ENCODE data around the gene HMX1.

HMX1 gene

DNA sequence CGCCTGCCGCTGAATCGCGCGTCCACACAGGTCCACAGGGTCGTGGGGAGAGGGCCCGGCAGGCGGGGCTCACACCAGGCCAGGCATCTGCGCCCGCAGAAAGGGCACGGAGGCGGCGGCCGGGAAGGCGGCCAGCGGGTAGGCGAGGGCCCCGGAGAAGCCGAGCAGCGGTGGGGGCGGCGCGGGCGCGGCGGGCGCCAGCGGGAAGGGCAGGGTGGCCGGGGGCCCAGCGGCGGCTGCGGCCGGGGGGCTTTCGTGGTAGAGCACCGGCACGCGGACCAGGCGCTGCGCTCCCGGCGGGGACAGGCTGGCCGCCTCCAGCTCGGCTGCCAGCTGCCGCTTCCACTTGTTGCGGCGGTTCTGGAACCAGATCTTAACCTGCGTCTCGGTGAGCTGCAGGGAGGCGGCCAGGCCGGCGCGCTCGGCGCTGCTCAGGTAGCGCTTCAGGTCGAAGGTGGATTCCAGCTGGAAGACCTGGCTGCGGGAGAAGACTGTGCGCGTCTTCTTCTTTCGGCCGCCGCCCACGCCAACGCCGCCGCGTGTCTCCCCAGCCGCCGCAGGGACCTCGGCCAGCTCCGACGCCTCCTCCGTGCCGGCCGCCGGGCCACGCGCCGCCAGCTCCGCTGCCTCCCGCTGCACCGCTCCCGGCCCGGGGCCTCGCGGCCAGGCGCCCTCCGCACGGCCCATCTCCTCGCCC, 3.9 kb downstream of the HMX1 start:
- DNase-seq (ENCODE audit: low spot score), result no peak

GRCh38 chr4:8866828-8867623, 4.6 kb downstream of the HMX1 start:
- no peak for DNase-seq (ENCODE audit: low spot score)

DNA sequence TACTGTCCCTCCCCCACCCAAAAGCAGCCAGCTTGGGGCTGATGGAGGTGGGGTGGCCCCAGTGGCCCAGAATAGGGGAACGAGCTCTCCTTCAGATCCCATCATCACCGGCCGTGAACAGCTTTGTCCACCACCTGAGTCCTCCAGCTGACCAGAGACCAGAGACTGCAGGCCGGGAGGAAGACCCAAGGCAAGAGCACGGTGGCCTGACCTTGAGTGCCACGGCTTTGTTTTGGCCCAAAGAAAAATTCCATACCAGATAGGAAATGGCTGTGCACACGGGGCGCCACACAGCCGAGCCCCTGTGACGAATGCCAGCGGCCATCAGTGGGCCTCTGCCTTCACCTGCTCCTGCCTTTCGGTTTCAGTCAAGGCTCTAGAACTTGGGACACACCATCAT, 5.2 kb downstream of the HMX1 start:
- no peak for DNase-seq (ENCODE audit: low spot score)

DNA sequence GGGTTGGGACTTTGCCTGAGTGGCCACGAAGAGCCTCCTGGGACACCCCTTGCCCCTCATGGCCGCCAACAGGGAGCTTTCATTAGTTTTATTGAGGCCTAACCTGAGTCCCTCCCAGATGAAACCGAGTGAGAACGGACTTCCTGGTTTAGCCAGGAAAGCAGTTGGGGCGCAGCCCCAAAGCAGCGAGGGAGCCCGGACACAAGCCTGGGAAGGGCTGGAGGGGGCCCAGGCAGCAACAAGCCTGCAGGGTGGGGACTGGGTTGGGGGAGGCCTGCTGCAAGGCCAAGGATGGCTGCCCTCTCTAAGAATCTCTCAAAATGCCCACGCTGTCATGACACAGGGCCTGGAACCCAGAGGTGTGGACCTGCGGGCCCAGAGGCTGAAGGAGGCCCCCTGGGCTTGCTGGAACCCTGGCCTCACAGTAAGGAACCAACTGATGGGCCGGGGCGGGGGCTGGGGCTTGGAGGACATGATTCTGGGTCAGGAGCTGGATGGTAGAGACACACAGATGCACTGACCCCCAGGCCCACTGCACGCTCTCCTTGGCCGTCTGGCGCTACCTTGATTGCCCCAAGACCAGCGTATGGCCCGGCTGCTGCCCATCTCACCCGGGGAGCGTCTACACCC, 5.8 kb downstream of the HMX1 start:
- no peak for DNase-seq (ENCODE audit: low spot score)

DNA sequence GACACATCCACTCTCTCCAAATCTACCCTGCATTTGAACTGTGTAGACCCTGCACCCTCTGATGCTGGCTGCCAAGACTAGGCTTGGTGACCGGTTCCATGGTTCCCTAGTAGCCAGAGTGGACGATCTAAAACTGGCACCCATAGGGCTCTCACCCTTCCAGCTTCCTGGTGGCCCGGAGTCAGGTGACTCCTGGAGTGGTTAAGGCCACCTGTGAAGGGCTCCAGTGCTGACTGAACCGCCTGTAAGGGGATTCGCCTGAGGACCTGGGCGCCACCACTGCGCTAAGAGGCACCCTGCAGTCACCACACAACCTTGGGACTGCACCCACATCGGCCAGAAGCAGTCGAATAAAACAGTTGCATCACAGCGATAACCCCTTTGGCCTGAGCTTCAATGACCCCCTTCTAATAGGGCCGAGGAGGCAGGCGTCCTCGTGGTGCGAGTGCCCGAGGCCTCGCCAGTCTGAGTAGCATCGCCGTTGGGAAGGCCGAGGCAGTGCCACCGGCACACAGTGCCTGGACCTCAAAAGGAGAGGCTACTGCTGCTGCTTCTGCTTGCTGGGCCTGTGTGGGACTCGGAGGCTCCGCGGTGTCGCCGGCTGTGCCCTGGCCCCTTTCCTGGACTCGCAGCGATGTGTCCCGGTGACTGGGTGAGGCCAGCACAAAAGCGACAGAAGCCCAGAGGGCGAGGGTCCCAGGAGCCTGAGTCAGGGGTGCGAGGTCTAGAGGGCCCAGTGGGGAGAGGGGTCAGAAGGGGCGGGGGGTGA, 6.5 kb downstream of the HMX1 start:
- no peak for DNase-seq (ENCODE audit: low spot score)

DNA sequence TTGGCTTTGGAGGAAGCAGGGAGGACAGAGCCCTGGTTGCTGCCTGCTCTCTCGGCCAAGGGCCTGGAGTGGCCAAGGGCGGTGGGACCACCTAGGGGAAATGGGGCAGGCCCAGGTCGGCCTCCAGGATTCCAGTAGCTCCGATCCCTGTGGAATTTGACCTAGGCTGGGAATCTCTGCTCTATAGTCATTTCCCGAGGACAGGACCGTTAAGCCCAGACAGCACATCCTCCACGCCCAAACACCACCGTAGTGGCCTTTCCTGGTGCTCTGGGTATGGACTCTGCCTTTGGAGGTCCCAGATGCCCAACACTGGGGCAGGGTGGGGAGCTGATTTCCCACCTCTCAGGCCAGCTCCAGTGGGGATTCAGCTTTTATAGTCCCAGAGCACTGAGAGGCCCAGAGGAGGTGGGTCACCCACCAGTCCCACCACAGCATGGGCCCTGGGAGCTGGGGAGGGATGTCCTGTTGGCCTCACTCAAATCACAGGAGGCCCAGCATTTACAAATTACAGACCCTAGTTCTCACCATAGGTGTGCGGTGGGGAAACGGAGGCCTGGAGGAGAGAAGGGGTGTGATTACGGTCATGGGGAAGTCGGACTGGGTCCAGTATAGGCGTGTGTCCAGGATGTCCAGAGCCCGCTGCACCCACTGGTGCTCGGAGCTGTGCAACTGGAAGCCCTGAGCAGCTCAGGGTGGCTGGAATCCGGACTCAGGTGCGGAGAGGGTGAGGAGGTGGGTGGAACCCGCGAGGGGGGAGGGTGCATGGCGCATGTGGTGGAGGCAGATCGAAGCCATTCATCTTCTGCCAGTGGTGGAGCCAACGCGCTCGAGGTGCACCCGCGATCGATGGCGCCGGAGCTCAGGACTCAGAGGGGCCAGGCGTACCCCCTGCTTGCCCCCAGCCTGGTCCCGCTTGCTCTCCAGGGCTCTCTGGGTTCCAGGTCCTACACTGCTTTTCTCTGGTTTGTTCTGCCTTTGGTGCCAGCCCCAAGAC, 7.7 kb downstream of the HMX1 start:
- no peak for DNase-seq (ENCODE audit: low spot score)

- DNase-seq (ENCODE audit: low spot score), result no peak
Observed at GRCh38 chr4:8862800-8863685, 8.6 kb downstream of the HMX1 start.

- DNase-seq (ENCODE audit: low spot score), result no peak
Observed at GRCh38 chr4:8862334-8862733, 9.3 kb downstream of the HMX1 start.

- no peak for DNase-seq (ENCODE audit: low spot score)
Observed at GRCh38 chr4:8861576-8862295, 9.9 kb downstream of the HMX1 start.

GRCh38 chr4:8860892-8861575, 10.6 kb downstream of the HMX1 start:
- no peak for DNase-seq (ENCODE audit: low spot score)

DNA sequence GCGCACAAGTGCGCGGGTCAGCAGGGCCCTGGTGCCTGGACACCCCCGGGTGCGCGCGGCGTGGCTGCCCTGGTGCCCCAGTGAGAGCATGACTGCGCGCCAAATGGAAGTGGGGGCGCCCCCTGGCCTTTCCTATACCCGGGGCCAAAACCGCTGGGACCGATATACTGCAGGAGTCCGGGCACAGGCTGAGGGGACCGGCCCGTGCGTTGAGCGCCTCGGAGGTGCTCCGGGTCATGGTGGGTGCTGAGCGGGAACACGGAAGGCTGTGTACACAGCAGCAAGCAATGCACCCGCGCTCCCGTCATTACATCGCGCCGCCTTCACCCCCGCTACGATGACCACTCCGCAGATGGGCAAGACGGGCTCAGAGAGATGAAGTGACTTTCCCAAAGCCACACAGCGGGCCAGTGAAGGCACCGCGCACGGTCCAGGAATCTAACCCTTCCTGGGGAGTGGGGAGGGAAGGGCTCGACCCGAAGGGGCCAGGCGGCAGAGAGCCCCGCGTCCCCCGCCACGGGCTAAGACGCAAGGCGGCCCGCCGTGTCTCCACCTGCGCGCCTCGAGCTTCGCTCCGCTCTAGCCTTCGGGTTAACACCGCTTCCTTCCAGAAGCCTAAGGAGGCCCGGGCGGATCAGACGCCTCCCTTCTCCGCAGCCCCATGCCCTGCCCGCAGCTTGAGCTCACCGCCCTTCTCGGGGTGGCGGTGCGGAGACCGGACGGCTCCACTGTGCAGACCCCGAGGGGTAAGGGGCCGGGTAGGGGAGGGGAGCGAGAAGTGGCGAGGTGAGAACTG, 11.3 kb downstream of the HMX1 start:
- no peak for DNase-seq (ENCODE audit: low spot score)

- DNase-seq (ENCODE audit: low spot score), result no peak
Observed at GRCh38 chr4:8859550-8860095, 12.0 kb downstream of the HMX1 start.

- DNase-seq (ENCODE audit: low spot score), result no peak
Observed at GRCh38 chr4:8858701-8859210, 12.9 kb downstream of the HMX1 start.

GRCh38 chr4:8857766-8858700, 13.6 kb downstream of the HMX1 start:
- DNase-seq (ENCODE audit: low spot score), result no peak

DNA sequence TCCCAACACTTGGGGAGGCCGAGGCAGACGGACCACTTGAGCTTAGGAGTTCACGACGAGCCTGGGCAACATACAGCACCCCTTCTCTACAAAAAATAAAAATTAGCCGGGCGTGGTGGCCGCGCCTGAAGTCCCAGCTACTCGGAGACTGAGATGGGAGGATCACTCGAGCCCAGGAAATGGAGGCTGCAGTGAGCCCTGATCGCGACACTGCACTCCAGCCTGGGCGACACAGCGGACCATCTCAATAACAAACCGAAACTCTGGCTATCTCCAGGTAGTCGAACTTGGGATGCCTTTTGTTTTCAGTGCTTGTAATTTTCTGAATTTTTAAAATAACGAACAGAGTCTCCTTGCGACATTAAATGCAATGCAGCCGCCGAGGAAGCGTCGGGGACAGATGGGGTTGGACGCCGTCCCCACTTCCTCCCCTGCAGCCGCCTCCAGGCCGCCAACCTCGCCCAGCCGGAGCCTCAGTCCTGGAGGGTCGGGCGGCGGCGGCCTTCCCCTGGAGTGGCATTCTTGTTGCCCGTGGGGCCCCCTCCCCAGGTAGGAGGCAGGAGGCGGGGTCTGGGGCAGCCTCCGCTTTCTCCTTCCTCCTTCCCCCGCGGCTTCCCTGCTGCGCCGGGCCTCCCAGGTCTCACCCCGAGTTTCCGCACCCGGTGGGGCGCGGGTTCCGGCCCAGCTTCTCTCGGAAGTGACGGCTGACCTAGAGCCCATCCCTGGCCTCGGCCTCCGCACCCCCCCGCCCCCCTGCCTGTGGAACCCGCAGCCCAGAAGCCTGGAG, 14.6 kb downstream of the HMX1 start:
- no peak for DNase-seq (ENCODE audit: low spot score)
